HG03439 (cell line): ENCODE data around the gene CD300LD.
"Not testable (repeated sequence)": the region's sequence is repeated elsewhere in the genome, so short reads cannot be mapped to it uniquely, and the experiment has no call there.

Experiments
- ATAC-seq: cut with Tn5 transposase; IDR thresholded peaks from one replicate; pipeline ENCODE4 v1.9.1; 2021; ENCODE audit warnings: mild to moderate bottlenecking, moderate library complexity; ENCODE audit not compliant: unreplicated experiment

The CD300LD gene

DNA sequence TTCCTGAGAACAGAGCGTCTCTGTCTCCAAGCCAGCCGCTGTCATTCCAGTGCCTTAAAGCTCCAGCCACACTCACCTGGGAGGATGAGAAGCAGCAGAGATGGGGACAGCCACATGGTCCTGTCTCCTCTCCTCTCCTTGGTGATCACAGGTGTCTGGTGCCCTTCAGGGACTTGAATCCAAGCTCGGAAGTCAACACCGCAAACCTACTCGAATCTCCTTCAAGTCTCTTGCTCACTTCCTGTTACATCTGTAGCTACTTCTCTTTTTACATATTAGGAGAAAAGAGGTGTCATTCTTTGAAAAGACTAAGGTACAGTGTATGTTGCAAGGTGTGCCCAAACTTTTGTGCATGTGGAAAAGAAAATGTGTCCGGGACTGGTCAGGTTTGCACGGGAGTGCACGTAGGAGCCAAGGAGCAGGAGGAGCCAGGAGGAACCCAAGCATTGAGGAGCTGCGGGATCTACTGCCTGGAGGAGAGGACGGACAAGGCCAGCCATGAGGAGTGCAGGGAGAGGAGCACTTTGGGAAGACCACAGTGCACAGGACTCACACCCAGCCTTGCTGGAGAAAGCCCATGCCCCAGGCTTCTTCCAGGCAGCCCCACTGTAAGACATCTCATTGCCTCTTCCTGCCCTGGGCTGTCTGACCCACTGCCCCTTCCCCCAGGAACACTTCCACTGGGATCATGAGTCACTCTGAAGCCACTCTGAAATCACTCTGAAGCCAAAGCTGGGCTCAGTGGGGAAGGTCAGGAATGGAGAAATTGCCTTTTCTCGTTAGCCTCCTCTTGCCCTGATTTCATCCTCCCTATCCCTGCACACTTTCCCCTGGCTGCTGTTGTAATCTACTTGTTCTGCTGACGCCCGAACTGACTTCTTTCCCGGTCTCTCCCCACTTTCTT, at the start of gene CD300LD:
Gene CD300LD, minus strand, starts transcription at position 197 of the 904 bp plus-strand sequence. Its CDS starts 81 bp downstream, at position 116.
- no peak for ATAC-seq

DNA sequence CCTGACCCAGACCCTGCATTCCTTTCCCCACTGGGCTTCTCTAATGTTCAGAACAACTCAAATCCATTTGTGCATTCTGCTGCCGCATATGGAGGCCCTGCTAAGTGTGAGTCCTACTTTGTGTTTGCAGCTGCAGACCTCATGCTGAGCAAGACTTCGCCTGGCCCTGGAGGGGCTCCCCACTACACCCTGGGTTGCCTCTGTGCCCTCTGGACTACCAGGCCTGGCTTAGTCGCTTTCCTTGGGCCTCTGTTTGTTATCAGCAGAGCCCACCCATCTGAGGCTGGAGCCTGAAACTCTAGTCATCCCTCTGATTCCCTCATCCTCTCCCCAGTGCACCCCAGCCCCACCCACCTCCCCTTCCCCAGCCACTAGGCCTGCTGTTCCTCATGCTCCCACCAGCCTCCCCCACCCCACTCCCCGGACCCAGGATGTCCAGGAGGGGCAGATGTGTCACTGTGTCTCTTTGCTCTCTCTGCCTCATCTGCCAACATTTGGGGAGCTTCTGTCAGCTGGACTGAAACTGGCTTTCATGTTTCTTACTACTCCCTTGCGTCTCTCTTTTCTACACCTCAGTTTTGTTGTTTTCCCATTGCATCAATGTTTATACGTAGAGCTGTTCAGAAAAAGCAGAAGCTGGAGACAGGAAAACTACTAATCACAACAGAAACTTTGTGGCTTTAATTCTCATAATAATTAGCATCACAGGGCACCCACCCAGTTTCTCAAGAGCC, 49.3 kb upstream of the CD300LD start:
- ATAC-seq, result no peak

DNA sequence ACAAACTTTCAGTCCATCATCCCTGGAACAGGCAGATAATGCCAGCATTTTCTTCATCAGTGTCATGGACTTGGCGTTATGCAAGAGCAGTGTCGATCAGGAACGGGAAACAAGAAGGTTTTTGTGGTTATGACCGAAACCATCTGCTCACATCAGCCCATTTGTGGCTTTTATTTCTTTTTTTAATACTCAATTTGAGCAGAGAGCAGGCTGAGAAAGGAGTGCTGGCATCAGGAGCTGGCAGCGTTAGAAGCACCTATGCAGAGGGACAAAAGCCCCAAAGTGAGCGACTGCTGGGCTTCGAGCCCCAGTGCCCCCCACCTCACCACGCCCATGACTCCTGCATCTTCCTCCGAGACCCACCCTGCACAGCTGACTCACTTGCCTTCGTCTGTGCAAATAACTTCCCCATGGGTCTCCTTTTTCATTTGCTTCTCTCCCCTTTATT, 47.6 kb upstream of the CD300LD start:
- no peak for ATAC-seq

DNA sequence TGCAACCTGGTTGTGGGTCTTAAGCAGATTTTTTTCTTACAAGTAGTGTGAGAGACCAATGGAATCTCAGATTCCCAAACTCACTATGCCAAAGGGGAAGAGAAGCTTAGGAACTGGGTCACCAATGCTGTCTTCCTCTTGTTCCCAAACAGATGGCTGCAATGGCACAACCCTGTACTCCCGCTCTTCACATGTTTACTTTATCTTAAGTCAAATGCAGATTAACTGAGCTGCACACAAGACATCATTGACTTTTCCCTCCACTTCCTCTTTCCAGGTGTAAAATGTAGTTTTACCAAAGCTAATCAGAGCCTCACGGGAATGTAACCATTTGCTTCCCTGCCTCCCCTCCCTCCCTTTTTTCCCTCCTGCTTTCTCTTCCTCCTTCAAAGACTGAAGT, 45.8 kb upstream of the CD300LD start:
- ATAC-seq, result no peak

DNA sequence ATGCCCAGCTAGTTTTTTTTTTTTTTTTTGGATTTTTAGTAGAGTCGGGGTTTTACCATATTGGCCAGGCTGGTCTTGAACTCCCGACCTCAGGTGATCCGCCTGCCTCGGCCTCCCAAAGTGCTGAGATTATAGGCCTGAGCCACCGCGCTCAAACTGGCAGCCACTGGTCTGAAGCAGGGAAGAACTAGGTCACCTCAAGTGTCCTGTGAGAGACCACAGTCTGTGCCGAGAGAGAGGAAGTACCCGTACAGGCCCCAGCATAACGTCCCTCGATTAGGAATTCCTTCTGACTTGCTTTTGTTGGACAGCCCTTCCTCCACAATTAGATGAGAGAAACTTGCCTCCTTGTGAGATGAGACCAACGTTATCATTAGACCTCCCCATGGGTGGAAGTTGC, 45.2 kb upstream of the CD300LD start:
- ATAC-seq, result no peak

DNA sequence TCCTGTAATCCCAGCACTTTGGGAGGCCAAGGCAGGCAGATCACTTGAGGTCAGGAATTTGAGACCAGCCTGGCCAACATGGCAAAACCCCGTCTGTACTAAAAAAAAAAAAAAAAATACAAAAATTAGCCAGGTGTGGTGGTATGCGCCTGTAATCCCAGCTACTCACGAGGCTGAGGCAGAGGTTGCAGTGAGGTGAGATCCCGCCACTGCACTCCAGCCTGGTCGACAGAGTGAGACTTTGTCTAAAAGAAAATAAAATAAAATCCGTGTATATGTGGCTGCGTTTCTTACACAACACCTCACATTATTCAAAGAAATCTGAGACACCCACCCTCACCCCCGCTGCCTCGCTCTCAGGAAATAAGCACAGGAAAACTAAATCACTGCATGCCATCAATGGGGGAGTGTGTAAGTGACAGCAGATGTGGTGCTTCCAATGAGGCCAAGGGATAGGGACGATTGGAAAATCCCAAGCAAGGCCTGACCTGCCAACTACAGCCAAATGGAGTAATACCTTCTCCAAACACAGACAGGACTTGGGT, 44.5 kb upstream of the CD300LD start:
- ATAC-seq, result not testable (repeated sequence)

DNA sequence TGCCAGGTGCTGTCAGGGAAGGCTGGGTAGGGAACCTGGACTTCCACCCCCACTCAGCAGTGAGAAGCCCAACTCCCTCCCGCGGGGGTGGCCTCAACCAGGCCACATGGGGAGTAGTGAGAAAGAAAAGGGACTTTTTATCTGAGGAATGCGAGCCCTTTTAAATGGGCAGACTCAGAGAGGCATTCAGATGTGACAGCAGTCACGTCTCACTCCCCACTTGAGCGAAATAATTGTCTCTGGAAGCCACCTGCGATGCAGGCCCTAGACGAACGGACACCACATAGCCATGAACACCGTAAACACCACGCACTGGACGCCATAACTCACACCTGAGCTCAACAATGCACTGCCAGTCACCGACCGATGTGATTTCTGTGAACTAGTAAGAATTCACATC, 43.3 kb upstream of the CD300LD start:
- no peak for ATAC-seq

DNA sequence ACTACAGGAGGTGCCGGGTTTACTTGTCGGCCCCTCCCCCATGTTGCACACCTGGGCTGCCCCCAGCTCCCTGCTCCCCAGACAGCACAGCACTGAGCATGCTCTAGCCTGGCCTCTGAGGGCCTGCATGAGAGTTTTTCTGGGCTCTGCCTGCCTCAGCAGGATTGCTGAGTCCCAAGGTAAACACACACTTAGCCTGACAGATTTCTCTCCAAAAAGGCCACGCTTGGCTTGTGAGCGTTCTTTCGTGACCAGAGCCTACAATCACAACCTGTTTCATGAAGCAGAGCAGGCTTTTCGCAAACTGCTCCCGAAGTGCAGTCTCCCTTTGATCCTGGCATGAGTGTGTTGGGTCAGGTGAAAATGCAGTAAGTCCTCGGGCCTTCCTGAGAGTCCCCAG, 41.2 kb upstream of the CD300LD start:
- no peak for ATAC-seq

DNA sequence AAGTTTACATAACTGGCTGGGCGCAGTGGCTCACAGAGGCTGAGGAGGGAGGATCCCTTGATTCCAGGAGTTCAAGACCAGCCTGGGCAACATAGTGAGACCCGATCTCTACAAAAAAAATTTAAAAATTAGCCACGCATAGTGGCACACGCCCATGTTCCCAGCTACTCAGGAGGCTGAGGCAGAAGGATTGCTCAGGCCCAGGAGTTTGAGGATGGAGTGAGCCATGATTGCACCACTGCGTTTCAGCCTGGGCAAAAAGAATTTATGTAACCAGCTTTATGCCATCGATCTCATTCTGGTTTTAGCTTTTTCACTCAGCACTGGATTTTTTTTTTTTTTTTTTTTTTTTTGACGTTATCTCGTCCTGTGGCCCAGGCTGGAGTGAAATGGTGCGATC, 40.5 kb upstream of the CD300LD start:
- no peak for ATAC-seq

DNA sequence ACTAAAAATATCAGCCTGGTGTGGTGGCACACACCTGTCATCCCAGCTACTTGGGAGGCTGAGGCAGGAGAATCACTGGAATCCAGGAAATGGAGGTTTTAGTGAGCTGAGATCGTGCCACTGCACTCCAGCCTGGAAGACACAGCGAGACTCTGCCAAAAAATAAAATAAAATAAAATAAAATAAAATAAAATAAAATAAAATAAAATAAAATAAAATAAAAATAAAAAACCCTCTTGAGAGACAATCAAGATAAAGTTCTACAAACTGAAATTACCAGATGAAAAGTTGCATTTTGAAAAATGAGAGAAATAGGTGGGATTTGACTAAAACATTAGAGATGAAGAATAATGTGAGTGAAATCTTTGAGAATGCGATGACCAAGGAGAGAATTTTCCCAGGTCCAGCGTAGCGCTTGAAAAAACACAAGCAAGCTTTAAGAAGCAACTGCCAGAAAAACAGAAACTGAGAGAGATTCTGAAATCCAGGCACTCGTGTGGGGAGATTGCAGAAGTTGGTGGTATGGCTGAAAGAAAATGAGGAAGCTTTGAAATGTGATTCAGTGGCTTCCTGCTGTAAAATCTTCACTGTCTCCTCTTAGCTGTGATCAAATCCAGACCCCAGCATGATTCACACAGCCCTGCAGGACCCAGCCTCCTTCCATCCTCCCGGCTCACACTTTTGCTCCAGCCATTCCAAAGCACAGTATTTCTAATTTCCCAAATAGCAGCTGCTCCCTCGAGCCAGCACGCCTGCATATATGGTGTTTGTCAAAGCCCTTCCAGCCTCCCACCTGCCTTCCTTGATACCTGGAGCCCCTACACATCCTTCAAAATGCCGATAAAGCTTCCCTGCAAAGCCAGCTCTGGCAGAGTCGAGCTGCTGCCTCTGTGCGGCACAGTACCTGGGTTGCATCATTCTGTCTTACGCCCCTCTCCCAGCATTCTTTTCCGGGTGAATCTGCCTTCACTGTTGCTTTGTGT, 39.7 kb upstream of the CD300LD start:
- no peak for ATAC-seq

DNA sequence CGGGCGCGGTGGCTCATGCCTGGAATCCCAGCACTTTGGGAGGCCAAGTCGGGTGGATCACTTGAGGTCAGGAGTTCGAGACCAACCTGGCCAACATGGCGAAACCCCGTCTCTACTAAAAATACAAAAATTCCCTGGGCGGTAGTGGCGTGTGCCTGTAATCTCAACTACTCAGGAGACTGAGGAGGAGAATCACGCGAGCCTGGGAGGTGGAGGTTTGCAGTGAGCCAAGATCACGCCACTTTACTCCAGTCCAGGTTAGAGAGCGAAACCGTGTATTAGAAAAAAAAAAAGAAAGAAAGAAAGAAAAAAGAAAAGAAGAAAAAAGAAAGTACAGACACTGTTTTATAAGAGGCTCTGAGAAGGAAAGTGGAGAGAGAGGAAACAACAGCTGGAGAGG, 38.2 kb upstream of the CD300LD start:
- not testable (repeated sequence) for ATAC-seq

DNA sequence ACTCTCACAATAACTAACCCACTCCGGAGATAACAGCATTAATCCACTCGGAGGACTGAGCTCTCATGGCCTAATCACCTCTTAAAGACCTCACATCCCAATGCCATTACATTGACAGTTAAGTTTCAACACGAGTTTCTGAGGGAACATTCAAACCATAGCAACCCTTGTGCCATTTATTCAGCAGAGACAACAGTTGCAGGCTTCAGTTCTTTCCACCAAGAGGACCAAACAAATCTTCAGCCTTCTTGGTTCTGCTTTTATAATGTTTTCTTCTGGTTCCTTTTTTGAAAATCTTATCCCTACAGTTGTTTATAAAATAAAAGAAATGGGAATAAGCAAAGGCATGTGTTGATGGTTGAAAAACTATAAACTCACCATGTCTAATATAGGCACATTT, 33.6 kb upstream of the CD300LD start:
- no peak for ATAC-seq

DNA sequence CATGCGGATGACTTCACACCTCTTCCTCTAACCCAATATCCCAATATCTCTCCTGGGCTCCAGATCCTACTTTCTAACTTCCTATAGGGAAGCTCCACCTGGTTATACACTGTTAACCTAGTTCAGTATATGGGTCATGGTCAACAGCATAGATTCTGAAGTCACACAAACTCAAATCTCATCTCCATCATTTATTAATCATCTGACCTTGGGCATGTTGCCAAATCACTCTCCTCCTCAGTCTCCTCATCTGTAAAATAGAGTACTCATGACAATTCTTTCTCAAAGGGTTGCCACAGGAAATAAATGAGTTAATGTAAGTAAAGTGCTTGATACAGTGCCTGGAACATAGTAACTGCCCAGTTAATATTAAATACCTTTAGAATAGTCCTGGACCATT, 32.0 kb upstream of the CD300LD start:
- no peak for ATAC-seq

DNA sequence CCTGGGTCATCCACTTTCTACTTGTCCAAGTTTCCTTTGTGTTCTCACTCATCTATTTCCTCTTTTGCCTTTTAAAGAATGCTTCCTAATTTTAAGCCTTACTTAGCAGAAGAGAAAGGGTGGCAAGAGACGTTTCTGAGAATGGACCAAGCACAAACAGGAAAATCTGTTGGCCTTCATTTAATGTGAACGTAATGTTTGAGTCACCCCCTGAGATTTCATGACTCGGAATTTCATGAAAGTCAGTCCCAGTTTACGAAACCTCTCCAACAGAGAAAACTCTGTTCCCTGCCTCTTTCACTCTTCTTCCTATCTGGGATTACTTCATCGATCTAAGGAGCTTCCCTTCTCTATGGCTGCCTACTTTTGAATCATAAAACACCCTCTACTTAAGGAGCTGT, 31.6 kb upstream of the CD300LD start, which contains the start of gene CD300E:
Gene CD300E, minus strand, starts transcription at position 46 of the 401 bp plus-strand sequence. CDS start 117 bp downstream, outside the sequence.
- no peak for ATAC-seq

DNA sequence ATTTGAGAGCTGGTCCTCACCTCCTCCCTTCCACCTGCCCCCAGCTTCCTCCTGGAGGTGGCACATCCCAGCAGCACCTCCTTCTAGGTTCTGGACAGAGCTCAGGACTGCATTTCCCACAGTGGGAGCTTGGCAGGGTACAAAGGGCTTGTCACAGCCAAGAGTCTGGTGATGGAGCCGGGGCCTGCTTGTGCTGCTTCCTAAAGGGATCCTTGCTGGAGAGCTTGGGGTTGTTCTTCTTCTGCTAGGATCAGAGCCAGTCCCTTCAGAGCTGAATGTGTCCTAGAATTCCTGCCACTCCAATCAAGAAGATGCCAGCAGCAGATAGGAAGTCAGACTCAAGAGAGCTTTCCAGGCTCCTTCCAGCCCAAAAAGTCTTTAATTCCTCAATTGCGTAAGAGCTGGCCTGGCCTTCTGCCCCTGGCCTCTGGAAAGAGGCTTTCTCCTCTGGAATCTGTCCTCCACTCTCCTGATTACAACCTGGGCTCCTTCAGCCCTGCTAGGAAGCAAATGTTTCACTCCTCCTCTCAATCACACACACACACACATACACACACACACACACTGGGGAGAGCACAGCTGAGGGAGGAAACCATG, 27.1 kb upstream of the CD300LD start:
- ATAC-seq, result no peak

DNA sequence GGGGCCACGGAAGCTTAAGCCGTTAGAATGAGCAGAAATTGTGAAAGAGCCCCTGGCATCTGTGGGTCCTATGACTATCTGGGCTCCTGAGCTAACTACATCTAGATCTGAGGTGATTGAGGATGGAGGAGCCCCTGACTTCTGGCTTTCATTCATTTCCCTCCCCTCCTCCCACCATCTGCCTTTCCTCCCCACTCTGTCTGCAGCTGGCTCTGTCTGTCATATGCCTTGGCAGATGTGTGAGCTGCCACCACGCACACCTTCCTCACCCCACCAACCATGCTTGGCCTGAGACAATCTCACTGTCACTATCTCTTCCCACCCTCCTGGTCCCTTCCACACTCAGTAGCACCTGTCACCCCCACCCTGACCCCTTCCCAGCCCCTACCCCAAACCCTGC, 26.4 kb upstream of the CD300LD start:
- ATAC-seq, result no peak

DNA sequence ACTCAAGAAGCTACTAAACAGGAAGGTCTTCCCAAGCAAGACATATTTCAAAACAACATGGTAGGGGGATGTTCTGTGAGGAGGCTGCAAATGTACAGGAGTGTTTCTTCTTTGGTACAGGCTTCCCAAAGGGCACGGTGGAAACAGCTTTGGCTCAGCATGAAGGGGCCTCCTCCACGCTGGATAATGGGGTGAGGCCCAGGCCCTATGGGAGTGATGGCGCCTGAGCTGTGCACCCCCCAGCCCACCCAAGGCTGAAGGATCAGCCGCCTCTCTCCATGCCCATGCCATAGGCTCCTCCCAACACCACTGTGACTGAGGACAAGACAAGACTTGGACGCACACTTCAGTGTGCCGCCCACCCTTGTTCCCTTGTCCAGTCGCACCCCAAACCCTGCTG, 24.6 kb upstream of the CD300LD start:
- ATAC-seq, result no peak

DNA sequence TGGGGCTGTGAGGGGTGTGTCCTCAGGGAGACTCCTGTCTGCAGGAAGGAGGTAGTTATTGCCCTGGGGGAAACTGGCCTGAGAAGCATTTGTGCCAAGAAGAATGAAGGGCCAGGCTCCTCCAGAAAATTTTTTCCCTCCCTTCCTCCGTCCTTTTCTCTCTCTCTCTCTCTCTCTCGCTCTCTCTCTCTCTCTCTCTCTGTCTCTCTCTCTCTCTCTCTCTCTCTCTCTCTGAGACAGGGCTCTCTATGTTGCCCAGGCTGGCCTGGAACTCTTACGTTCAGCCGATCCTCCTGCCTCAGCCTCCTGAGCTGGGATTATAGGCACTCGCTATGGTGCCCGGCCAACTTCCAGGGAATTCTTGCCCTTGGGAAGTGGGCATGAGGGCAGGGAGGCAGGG, 20.0 kb upstream of the CD300LD start:
- ATAC-seq, result no peak

DNA sequence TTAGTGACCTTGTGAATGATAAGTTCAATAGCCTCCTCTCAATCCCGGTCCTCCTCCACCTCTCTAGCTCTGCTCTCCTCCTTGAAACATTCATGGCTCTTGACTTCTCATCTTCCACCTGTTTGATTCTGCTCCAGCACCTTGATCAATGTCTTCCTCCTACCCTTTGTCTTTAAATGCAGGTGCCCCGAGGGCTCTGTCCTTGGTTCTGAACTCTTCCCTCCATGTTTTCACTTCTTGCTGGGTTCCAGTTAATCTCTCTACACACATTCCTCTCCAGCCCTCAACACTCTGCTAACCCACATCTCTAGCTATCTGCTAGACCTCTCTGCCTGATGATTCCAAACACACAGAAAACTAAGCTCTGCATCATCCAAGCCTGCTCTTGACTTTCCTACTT, 18.0 kb upstream of the CD300LD start:
- no peak for ATAC-seq

DNA sequence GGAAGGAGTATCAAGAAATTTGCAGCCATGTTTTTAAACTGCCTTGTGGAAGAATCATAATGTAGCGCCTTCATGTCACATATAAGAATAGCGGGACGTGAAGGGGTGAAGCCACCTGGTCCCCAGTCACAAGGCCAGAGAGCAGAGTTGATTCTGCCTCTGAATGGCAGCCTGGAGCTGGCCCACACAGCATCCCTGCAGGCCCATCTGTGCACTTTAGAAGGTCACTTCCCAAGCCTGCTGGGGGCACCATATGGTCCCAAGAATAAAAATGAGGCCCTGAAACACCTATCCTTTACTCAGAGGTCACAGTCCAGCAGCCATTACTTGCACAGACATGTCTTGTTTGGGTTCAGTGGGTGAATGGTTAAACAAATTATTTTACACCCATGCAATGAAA, 16.4 kb upstream of the CD300LD start:
- no peak for ATAC-seq
